NCI-H1092 treated with DMSO at 0.1 percent for 48 hours (cell line): Measurements from ENCODE around the gene CEP295NL.
"Not testable (repeated sequence)": the region's sequence is repeated elsewhere in the genome, so short reads cannot be mapped to it uniquely, and the experiment has no call there.

Source experiments
- DNase-seq: peaks from one replicate; lab custom pipeline; 2025; lab: John Stamatoyannopoulos, UW

Gene CEP295NL

GRCh38 chr17:78886954-78887353 is 16.0 kb downstream of the CEP295NL start:
- no peak for DNase-seq

- DNase-seq = no peak
Measured at GRCh38 chr17:78885956-78886355, 17.0 kb downstream of the CEP295NL start.

GRCh38 chr17:78884876-78885667 is 17.9 kb downstream of the CEP295NL start:
- no peak for DNase-seq

GRCh38 chr17:78884148-78884825 is 18.7 kb downstream of the CEP295NL start:
- no peak for DNase-seq

- peak; percentile 78 for DNase-seq
Measured at GRCh38 chr17:78883533-78884131, 19.4 kb downstream of the CEP295NL start.

GRCh38 chr17:78883089-78883532 is 19.9 kb downstream of the CEP295NL start:
- DNase-seq = no peak

GRCh38 chr17:78882540-78883088 is 20.4 kb downstream of the CEP295NL start:
- no peak for DNase-seq

- DNase-seq = no peak
Measured at GRCh38 chr17:78879635-78880186, 23.3 kb downstream of the CEP295NL start.

GRCh38 chr17:78878871-78879527 is 24.0 kb downstream of the CEP295NL start:
- DNase-seq = no peak

GRCh38 chr17:78878261-78878660 is 24.7 kb downstream of the CEP295NL start:
- DNase-seq = no peak

- DNase-seq = not testable (repeated sequence)
Measured at GRCh38 chr17:78876954-78877517, 26.0 kb downstream of the CEP295NL start.

GRCh38 chr17:78876094-78876597 is 26.9 kb downstream of the CEP295NL start:
- DNase-seq = no peak

- DNase-seq = no peak
Measured at GRCh38 chr17:78875363-78876093, 27.5 kb downstream of the CEP295NL start.

- peak; percentile 76 for DNase-seq
Measured at GRCh38 chr17:78873519-78874340, 29.3 kb downstream of the CEP295NL start.

- DNase-seq = no peak
Measured at GRCh38 chr17:78872486-78872885, 30.5 kb downstream of the CEP295NL start.

- no peak for DNase-seq
Measured at GRCh38 chr17:78870621-78871020, 32.4 kb downstream of the CEP295NL start.

GRCh38 chr17:78868391-78868790 is 34.6 kb downstream of the CEP295NL start:
- no peak for DNase-seq

- not testable (repeated sequence) for DNase-seq
Measured at GRCh38 chr17:78867046-78867445, 36.0 kb downstream of the CEP295NL start.

GRCh38 chr17:78865682-78866390 is 37.2 kb downstream of the CEP295NL start:
- peak; percentile 54 for DNase-seq
